SH-SY5Y (cell line): ENCODE measurements around the gene CACNA1I.

Source experiments
- GATA2 ChIP-seq: IDR thresholded peaks from 2 replicates; pipeline ENCODE4 v1.6.1; 2011; ENCODE audit warnings: mild to moderate bottlenecking, low read depth, low read length
- GATA3 ChIP-seq: IDR thresholded peaks from 2 replicates; pipeline ENCODE4 v1.6.1; 2011; ENCODE audit warnings: low read depth, mild to moderate bottlenecking, low read length, moderate library complexity

DNA sequence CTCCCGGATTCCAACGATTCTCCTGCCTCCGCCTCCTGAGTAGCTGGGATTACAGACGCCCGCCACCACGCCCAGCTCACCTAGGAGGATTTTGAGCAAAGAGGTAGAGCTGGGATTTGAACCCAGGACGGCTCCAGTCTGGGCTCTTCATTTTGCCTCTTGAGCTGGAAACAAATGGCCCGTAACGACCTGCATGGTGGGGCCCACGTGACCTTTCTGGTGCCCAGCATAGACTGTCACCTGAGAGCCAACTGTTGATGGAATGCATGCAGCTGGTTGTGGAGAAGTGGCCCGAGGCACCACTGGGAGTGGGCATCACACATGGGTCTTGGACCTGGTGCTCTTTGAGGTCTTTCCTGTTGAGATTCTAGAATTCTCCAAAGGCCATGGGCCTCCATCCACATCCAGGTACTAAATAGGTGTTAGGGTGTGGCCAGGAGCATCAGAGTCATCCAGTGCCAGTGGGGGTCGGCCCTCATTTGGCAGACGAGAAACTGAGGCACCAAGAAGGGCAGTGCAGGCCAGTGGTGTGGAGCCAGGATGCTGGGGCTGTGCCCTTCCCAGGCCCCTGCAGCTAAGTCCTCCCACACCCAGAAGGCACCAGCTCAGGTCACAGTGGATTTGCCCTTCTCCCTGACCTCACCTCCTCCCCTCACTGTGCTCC, 46.3 kb upstream of the CACNA1I start:
- no peak for TF ChIP-seq GATA2
- no peak for TF ChIP-seq GATA3
